Keratinocyte (primary cell): ENCODE results near the gene TEAD4. TPM values are rescaled to one million over a fixed set of nuclear protein-coding genes. Genes with fewer than 3 reads are reported as not detected.

Experiments
- DNase-seq: peaks from one replicate; pipeline ENCODE4 v3.0.0-alpha.2; 2011; ENCODE audit warnings: low read depth, missing footprints, low spot score
- FAIRE-seq: peaks from 2 replicates; lab custom pipeline; 2011; peaks lifted over from hg19 to GRCh38; lab: Jason Lieb, UNC
- H2AFZ ChIP-seq: 2 replicates; pipeline ENCODE4 v1.6.0; 2012; ENCODE audit warnings: low read length, control low read depth, inconsistent platforms; ENCODE audit not compliant: control insufficient read depth
- H3K27ac ChIP-seq: 2 replicates; pipeline ENCODE4 v1.5.1; 2011; ENCODE audit warnings: low read length; ENCODE audit not compliant: control insufficient read depth, insufficient read depth
- H3K27me3 ChIP-seq: 3 replicates; pipeline ENCODE4 v1.6.0; 2011; ENCODE audit warnings: low read length; ENCODE audit not compliant: control insufficient read depth, insufficient read depth; ENCODE audit errors: extremely low read depth
- H3K36me3 ChIP-seq, 2 experiments: 2 replicates in 1 of 2; 3 replicates in 1 of 2; pipeline ENCODE4 v1.5.1; 2011; ENCODE audit warnings: low read length in 2 of 2, mild to moderate bottlenecking in 1 of 2; ENCODE audit not compliant: control insufficient read depth in 2 of 2, insufficient read depth in 2 of 2; ENCODE audit errors: extremely low read depth in 1 of 2
- H3K4me1 ChIP-seq: 3 replicates; pipeline ENCODE4 v1.5.1; 2011; ENCODE audit warnings: low read length; ENCODE audit not compliant: control insufficient read depth, insufficient read depth; ENCODE audit errors: extremely low read depth
- H3K4me2 ChIP-seq: 3 replicates; pipeline ENCODE4 v1.6.0; 2011; ENCODE audit warnings: low read depth, low read length; ENCODE audit not compliant: control insufficient read depth, insufficient read depth; ENCODE audit errors: extremely low read depth
- H3K4me3 ChIP-seq, 3 experiments: fragments of 200-600 bp in 1 of 3; sonication (generic) in 1 of 3; 2 replicates in 2 of 3; 3 replicates in 1 of 3; pipeline ENCODE4 v1.5.1; 2011 to 2016; ENCODE audit warnings: low read length in 3 of 3, mild to moderate bottlenecking in 3 of 3, control low read depth in 2 of 3, inconsistent platforms in 1 of 3, low read depth in 1 of 3, mixed read lengths in 1 of 3, mixed run types in 1 of 3, moderate library complexity in 1 of 3; ENCODE audit not compliant: control insufficient read depth in 2 of 3, insufficient read depth in 2 of 3; ENCODE audit errors: extremely low read depth in 1 of 3
- H3K79me2 ChIP-seq: 2 replicates; pipeline ENCODE4 v1.6.0; 2012; ENCODE audit warnings: low read length; ENCODE audit not compliant: control insufficient read depth, insufficient read depth
- H3K9ac ChIP-seq: 3 replicates; pipeline ENCODE4 v1.6.0; 2011; ENCODE audit warnings: low read length; ENCODE audit not compliant: control insufficient read depth, insufficient read depth; ENCODE audit errors: extremely low read depth
- H3K9me1 ChIP-seq: 3 replicates; pipeline ENCODE4 v1.6.0; 2011; ENCODE audit warnings: low read length; ENCODE audit not compliant: control insufficient read depth, insufficient read depth; ENCODE audit errors: extremely low read depth
- H3K9me3 ChIP-seq: 2 replicates; pipeline ENCODE4 v1.5.1; 2012; ENCODE audit warnings: low read depth, low read length; ENCODE audit not compliant: control insufficient read depth
- H4K20me1 ChIP-seq: 3 replicates; pipeline ENCODE4 v1.6.0; 2011; ENCODE audit warnings: low read length; ENCODE audit not compliant: control insufficient read depth, insufficient read depth; ENCODE audit errors: extremely low read depth
- CTCF ChIP-seq, 3 experiments: IDR thresholded peaks in 1 of 3; conservative IDR thresholded peaks in 1 of 3; optimal IDR thresholded peaks in 1 of 3; 2 replicates in 2 of 3; 3 replicates in 1 of 3; pipeline versions ENCODE3 to v1.5.1; 2011; ENCODE audit warnings: low read length in 3 of 3, mild to moderate bottlenecking in 3 of 3, moderate library complexity in 2 of 3, control low read depth in 1 of 3, inconsistent platforms in 1 of 3; ENCODE audit not compliant: insufficient read depth in 2 of 3; ENCODE audit errors: extremely low read depth in 1 of 3
- EZH2 ChIP-seq: IDR thresholded peaks from one replicate; pipeline ENCODE4 v1.6.1; 2012; ENCODE audit warnings: inconsistent platforms, mild to moderate bottlenecking, low read length, moderate library complexity
- dilution Hi-C: fragments of 300-500 bp; cut with MboI; formaldehyde crosslinking; loops from one replicate; pipeline ENCODE4 v1.7.0; 2020; ENCODE audit warnings: low sequenced_read_pairs; ENCODE audit not compliant: extremely low pct_ligation_motif_present
- polyA plus RNA-seq, 5 experiments: library from polyadenylated mRNA; depleted of rRNA in 3 of 5; stranded (reverse) in 3 of 5; stranded (forward) in 1 of 5; unstranded in 1 of 5; fragments of >200 nt; gene quantifications; 1 replicate in 1 of 5; 2 replicates in 3 of 5; 3 replicates in 1 of 5; pipeline versions ENCODE4 v1.2.1 to v1.2.3, GENCODE V29; 2011 to 2012; ENCODE audit warnings: missing spikeins in 2 of 5, low read depth in 1 of 5, low replicate concordance in 1 of 5

TEAD4 gene
- polyA plus RNA-seq, 1 donor (not counting 4 experiments of a cell fraction or from before 2014, with no cell fraction given), result 8.1 TPM

GRCh38 chr12:3049176-3049575 lies 90.0 kb downstream of the TEAD4 start:
- H4K20me1 ChIP-seq, result no peaks in the 10 kb centered on the region
- dilution Hi-C loops, result no loop called here
- H3K27ac ChIP-seq, result no peak overlapping the region
- no peak overlapping the region for H3K9ac ChIP-seq
- no peaks in the 10 kb centered on the region for H3K36me3 ChIP-seq
- DNase-seq (no peak), FAIRE-seq (no peak)
- no peaks in the 10 kb centered on the region for H3K79me2 ChIP-seq
- H3K9me1 ChIP-seq, result no peaks in the 10 kb centered on the region
- no peaks in the 10 kb centered on the region for H3K9me3 ChIP-seq
- no peak overlapping the region for H3K4me2 ChIP-seq
- TF ChIP-seq CTCF (optimal IDR thresholded peaks at IDR 0.05 in 1 of 3, IDR thresholded peaks at IDR 0.05 in 1 of 3, conservative IDR thresholded peaks at IDR 0.05 in 1 of 3; ENCODE audit: extremely low read depth in 1 of 3, insufficient read depth in 2 of 3, low read length in 3 of 3), result no peak
- H3K4me1 ChIP-seq, result peaks cover 10% of the 10 kb centered on the region
- peaks cover 5% of the 10 kb centered on the region for H3K27me3 ChIP-seq
- H3K4me3 ChIP-seq, result no peak overlapping the region
- no peak overlapping the region for H2AFZ ChIP-seq

GRCh38 chr12:3049611-3050249 lies 90.5 kb downstream of the TEAD4 start:
- Histone ChIP-seq H3K4me2 (no peak overlapping the region), H2AFZ (no peak overlapping the region), H3K79me2 (no peaks in the 10 kb centered on the region), H3K9ac (no peak overlapping the region), H4K20me1 (no peaks in the 10 kb centered on the region), H3K9me3 (no peaks in the 10 kb centered on the region), H3K36me3 (no peaks in the 10 kb centered on the region), H3K4me3 (no peak overlapping the region), H3K9me1 (no peaks in the 10 kb centered on the region), H3K27me3 (peaks cover 5% of the 10 kb centered on the region), H3K27ac (no peak overlapping the region), H3K4me1 (peaks cover 10% of the 10 kb centered on the region)
- FAIRE-seq (no peak), DNase-seq (no peak)
- dilution Hi-C loops, result no loop called here
- TF ChIP-seq EZH2 (no peak), CTCF (optimal IDR thresholded peaks at IDR 0.05 in 1 of 3, IDR thresholded peaks at IDR 0.05 in 1 of 3, conservative IDR thresholded peaks at IDR 0.05 in 1 of 3; ENCODE audit: extremely low read depth in 1 of 3, insufficient read depth in 2 of 3, low read length in 3 of 3) (no peak)
